ENCODE results near the gene KRT25.

KRT25 gene, protein sequence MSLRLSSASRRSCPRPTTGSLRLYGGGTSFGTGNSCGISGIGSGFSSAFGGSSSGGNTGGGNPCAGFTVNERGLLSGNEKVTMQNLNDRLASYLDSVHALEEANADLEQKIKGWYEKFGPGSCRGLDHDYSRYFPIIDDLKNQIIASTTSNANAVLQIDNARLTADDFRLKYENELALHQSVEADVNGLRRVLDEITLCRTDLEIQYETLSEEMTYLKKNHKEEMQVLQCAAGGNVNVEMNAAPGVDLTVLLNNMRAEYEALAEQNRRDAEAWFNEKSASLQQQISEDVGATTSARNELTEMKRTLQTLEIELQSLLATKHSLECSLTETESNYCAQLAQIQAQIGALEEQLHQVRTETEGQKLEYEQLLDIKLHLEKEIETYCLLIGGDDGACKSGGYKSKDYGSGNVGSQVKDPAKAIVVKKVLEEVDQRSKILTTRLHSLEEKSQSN

DNA sequence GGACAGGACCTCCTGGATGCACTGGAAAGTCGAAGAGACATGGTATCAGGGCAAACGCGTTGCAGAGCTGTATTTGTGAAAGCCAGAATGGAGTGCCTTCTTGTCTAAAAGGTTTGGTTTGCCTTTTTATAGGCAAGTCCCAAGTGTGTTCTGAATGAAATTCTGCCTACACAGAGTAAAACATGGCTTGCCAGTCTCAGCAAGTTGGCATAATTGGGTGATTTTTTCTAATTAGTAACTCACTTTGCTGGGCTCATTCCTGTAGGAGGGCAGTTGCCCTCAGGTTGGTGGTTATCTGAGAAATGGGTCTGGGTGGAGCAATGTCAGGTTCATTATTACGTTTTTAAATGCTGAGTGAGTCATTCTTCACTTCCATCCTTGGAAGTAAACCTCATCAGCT lies at the start of gene KRT25:
Gene KRT25 (minus strand): TSS at position 101 of the 400 bp plus-strand sequence. CDS start 60 bp downstream, at position 41.
- no peak for DNase-seq

DNA sequence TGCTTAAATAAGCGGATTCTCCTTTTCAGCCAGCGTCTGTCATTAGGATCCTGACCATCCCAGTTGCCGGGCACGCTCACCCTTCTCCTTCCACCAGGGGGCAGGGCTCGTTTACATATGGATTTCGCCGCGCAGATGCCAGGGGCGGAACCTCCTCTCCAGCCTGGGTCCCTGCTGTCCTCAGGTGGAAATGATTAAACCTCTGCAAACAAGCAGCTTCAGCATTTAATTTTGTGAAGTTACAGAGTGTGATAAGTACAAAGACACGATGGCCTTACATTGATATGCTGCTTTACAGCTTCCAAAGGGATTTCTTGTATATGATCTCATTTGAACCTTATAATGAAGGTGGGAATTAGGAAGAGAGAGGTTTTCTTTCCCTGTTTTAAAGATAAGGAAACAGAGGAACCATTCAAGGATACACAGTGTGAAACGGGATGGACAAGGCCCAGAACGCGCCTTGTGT lies 48.5 kb upstream of the KRT25 start:
- peak in 42 of 58 donors; percentile 0 to 58 (median 12) for DNase-seq

DNA sequence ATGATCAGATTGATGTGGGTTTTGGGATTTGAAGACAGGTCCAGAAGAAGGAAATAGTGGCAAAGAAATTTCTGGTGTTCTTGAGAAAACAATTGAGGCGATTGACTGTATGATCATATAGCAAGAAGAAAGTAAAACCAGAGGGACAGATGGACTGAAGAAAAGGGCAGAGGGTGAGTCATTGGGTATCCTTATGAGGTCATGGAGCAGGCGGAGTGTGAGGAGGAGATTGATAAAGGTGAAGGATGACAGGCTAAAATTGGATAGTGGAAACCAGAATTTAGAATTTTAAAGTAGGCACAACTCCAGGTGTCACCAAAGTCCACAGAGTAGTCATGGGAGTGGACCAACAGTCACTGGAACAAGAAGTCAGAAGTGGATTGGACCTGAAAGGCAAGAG lies 46.0 kb upstream of the KRT25 start:
- DNase-seq: no peak

DNA sequence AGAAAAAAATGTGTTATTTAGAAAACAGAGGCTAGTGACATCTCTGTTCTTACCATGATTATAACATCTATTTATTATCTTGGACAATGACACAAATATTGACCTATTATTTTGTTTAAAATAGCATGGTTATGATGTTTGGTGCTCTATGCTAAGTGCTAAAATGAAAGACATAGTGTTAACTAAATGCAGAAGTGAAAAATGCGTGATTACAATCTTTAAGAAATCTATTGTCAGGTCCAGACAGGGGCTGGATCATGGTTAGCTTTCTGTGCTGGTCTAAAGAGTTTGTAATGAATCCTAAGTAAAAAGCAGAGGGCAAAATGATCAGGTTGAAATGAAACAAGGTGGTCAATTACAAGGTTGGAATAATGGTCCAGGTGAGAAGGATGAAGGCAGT lies 45.2 kb upstream of the KRT25 start:
- DNase-seq: no peak

DNA sequence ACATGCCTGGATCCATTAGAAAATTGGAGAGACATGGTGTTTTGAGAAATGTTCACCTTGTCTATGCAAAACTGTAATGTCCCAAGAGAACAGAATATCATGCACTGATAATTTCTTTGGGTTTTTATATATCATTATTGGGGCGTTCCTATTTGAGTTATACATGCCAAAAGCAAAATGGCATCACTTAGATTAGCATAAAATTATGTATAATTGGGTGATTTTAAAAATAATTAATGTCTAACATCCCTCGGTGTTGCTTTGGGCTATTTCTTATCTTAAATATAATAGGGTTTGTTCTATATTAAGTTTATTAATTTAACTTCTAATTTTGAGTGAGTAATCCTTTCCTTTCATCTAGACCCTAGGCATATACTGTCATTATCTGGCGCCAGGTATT lies 44.7 kb upstream of the KRT25 start, which contains the start of gene KRT28:
Gene KRT28 (minus strand): TSS at position 101 of the 400 bp plus-strand sequence. CDS start 66 bp downstream, at position 35.
- no peak for DNase-seq

DNA sequence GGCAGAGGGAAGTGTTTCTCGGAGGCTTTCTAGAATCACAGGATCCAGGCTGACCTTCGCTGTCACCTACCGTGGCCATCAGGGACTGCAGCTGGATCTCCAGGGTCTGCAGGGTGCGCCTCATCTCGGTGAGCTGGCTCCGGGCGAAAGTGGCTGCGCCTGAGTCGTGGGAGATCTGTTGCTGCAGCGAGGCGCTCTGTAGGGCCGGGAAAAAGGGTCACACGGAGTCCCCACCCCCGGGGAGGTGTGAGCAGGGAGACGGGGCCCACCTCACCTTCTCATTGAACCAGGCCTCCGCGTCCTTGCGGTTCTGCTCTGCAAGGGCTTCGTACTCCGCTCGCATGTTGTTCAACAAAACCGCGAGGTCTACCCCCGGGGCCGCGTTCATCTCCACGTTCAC lies 41.7 kb upstream of the KRT25 start:
- DNase-seq: no peak

DNA sequence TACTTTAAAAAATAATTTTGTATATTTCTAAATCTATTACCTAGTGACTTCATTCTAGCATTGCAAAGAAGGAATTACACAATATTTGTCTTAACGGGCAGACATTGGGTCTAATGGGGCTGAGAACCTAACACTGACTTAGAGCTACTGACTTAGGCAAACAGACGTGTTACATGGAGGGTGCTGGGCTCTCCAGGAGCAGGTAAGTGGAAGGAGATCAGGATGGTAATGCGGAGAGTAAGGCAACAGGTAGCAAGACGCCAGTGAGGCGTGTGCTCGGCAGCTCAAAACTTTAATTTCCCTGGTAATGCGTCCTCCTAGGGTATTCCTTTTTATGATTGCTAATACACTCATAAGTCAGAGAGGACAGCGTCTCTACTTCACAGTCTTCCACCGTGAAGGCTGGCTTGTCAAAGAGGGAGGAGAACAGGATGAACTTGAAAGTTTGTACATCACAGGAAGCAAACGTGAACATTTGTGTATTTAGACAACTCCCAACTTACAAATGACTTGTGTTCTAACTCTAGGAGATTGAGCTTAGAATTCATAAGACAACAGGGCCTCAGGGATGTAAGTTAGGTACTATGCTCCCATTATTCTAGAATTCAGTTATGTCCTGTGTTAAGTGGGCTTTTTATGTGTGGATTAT lies 40.0 kb upstream of the KRT25 start:
- DNase-seq: no peak

DNA sequence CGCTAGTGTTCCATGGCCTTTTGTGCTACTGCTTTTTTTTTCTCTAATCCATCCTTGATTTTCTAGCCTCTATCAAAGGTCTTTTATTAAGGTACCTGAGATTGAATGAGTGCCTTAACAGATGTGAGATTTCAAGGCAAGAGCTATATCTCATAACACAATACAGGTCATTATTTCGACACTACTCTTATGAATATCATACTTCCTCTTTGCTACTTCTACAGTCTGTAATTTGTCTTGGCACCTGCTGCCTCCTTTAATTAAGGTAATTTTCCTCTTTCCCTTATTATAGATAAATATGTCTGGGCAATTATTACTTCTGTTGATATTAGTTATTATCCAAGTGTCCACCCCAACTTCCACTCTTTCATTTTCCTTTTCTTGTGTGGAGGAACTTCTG lies 39.3 kb upstream of the KRT25 start:
- no peak for DNase-seq

DNA sequence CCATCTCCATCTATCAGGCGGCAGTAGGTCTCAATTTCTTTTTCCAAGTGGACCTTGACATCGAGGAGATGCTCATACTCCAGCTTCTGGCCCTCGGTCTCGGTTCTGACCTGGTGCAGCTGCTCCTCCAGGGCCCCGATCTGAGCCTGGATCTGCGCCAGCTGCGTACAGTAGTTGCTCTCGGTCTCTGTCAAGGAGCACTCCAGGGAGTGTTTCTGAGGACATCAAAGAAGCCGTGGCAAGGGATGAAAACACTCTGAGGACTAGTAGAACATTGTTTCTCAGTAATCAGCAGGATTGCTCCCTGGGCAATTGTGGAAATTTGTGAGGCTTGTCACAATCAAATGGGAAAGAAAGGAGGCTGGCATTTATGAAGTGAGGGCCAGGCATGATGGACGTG lies 38.7 kb upstream of the KRT25 start:
- DNase-seq: no peak

DNA sequence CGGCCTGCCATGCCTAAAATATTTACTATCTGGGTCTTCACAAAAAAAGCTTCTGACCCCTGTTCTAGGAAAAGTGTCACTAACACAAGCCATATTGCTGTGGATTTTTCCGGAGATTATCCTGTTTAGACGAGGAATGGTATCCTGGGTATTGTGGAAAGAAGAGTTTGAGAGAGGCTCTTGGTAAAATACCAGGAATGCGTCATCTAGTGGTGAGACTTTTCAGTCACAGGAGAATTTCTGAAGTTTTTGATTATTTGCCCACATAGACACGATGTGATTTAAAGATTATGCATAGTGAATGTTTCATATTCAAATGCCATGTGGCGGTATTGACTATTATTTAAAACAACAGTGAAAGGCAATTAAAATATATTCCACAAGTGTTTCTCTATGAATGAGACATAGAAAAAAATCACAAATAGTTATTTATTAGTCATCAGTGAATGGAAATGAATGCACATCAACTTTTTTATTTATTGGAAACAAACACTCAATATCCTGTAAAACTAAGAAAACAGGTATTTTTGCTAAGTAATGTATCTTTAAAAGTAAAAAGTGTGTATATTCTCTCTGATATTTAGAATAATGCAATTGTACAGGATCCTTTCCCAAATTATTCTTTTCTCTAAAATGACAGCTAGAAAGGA lies 36.8 kb upstream of the KRT25 start:
- DNase-seq: no peak

DNA sequence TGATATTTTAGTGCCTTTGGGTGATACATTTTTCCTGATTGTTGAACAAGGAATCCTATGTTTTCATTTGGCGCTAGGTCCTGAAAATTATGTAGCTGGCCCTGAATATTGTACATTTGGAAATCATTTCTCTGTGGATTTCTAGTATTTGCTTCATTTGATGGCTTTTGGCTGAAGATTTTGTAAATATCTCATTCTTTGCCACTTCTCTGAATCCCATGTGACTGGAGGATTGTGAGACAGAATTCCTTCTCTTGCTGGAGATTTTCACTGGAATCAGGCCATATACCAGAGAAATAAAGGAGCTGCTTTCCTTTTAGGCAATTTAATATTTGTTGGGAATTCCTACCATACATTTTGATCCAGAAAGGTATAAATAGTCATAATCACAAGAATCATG lies 36.0 kb upstream of the KRT25 start:
- DNase-seq: no peak

DNA sequence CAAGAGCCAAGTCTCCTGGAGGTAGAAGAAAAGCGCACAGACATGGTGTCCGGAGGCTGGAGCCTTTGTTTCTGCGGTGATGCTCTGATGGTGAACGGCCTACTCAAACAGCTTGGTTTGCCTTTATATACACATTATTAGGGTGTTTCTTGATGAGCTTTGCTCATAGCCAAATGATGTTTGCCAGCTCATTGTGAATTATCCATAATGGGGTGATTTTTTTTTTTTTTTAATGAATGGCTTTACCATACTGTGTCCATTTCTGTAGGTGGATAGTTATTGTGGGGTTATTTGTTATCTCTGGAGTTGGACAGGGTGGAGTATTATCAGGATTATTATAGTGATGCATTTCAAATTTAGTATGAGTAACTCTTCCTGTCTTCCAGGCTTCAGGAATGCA lies 27.3 kb upstream of the KRT25 start, which contains the start of gene KRT27:
Gene KRT27 (minus strand): TSS at position 101 of the 400 bp plus-strand sequence. CDS start 57 bp downstream, at position 44.
- no peak for DNase-seq

DNA sequence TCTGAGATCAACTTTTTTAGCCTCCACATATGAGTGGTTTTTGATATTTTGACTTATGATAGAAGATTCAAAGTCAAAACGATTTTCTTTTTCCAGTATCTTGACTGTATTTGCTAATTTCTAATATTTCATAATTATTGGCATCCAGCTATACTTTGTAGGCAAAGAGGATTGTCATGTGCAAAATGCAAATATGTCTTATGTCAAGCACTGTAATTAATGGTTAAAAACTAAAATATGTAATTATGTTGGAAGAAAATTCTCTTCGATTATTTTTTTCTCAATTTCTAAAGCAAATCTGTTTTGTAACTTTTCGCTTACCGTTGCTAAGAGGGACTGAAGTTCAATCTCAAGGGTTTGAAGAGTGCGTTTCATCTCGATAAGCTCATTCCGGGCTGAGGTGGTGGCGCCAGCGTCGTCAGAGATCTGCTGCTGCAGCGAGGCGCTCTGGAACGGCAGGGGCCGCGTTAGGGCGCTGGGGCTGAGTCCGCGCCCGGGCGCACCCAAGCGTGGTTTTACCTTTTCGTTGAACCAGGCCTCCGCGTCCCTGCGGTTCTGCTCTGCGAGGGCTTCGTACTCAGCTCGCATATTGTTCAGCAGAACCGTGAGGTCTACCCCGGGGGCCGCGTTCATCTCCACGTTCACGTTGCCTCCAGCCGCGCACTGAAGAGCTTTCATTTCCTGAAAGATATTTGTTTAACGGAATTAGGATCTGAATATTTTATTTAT lies 24.2 kb upstream of the KRT25 start:
- no peak for DNase-seq

DNA sequence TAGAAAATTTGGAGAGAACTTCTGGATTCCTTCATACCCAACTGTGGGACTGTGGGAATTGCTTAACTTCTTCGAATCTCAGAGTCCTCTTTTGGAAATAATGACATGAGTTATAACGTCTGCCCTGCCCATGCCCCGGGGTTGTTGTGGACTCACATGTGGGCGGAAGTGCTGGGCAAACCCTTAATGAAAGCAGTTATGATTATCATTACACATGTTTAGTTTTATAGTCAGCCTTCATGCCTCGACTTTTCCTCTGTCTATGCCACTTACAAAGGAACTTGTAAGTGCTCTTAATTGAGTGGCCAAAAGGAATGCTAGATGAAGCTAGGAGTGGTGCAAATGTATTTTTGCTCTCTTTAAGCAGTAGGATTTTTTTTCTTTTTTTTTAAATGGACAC lies 23.3 kb upstream of the KRT25 start:
- DNase-seq: no peak

DNA sequence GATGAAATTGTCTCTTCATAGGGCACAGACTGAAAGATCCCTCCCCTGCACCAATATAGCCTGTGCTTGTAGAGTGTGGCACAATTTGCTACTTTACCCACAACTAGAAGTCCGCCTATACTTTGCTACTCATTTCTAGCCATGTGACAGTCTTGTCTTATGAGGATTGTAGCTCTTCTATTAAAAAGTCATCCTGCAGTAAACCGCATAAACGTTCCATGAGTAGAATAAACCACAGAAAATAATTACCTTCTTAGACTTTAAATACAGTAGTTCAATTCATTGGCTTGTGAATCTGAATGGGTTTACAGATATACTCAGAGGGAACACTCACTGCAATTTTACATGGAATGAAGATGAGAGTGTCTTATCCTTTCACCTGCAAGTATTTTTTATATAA lies 22.8 kb upstream of the KRT25 start:
- no peak for DNase-seq

DNA sequence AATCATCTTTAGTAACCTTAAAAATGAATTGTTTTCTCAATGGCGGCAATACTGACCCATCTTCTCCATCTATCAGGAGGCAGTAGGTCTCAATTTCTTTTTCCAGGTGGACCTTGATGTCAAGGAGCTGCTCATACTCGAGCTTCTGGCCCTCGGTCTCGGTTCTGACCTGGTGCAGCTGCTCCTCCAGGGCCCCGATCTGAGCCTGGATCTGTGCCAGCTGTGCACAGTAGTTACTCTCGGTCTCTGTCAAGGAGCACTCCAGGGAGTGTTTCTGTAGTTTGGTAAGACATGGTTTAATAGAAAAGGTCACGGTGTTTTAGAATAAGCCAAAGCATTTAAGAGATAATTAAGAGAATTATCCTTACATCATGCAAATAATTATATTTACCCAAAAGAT lies 22.3 kb upstream of the KRT25 start:
- no peak for DNase-seq

DNA sequence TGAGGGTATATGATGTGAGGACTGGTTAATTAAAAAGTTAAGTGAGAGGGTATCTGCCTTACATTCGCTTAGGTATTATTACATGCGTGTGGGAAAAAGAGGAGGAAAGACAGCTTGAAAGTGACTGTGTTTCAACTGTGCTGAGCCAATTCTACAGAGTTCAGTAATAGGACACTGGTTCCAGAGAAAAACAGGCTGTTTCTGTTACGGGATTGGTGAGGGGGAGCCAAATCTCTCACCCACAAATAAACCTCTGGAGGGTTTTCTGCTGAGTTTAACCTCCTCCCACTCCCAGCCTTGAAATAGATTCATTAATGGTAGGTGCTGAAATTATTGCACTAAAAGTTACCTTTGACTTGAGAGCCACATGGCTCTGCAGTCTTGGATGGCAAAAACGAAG lies 20.8 kb upstream of the KRT25 start:
- no peak for DNase-seq

DNA sequence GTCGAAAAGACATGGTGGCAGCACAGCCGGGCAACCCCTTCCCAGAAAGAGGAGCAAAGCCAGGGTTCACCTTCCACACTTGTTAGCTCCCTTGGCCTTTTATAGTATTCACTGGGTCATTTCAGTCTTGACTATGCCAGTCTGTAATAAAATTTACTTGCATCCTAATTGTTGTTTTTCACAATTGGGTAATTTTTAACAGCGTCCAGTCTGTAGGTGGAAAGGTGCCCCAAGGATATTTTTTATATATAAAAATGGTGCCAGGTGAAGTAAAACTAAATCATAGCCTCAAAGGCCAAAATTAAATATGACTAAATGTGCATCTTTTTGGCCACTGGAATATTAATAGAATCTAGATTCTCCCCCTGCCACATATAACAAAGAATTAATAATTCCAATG lies 17.0 kb upstream of the KRT25 start, which contains the start of gene KRT26:
Gene KRT26 (minus strand): TSS at position 101 of the 400 bp plus-strand sequence. CDS start 88 bp downstream, at position 13.
- no peak for DNase-seq

DNA sequence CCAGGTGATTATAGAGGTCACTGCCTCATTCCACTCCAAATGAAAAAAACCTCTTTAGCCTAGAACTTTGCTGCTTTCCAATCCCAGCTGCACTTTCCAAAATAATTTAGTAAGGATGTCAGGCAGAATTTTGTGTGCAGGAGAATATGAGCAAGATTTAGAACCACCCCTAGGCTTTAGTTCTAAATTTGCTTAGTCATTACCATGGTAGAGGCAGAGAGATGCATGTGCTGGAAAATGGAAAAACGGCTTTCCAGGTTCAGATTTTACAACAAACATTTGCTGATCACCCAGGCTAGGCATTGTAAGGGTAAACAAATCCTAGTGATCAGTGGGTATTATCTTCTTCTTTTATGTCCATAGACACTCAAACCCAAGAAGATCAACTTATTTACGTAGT lies 10.5 kb upstream of the KRT25 start:
- DNase-seq: no peak

DNA sequence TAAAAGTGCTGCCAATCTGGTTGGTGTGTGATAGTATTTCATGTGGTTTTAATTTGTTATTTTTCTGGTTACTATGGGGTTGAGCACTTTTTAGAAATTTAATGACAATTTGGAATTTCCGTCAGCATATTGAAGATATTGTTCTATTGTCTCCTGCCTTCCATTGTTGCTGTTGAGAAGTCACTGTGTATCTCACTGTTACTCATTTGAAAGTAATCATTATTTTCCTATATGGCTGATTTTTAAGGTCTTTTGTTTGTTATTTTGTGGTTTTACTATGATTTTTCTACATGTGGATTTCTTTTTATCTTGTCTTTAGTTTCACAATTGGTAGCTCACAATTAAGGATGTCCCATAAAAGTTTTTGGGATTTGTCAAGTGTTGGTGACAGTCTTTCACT lies 8.6 kb upstream of the KRT25 start:
- no peak for DNase-seq
